B cell (primary cell): Measurements from ENCODE around the gene OR6K6.

ENCODE experiments used
- CTCF ChIP-seq: fragments of 200-600 bp; IDR thresholded peaks from one replicate; pipeline ENCODE4 v1.8.0; 2022; ENCODE audit warnings: antibody characterized with exemption, mild to moderate bottlenecking
- EZH2 ChIP-seq: IDR thresholded peaks from 2 replicates; pipeline ENCODE4 v1.6.1; 2012; ENCODE audit warnings: borderline replicate concordance, low read depth, mild to moderate bottlenecking, moderate library complexity, low read length; ENCODE audit not compliant: insufficient read depth, poor library complexity, severe bottlenecking

GRCh38 chr1:158735848-158736247 lies 18.7 kb upstream of the OR6K6 start:
- no peak for TF ChIP-seq CTCF
- no peak for TF ChIP-seq EZH2
